ENCODE results near the gene LRRC63.

The LRRC63 gene

DNA sequence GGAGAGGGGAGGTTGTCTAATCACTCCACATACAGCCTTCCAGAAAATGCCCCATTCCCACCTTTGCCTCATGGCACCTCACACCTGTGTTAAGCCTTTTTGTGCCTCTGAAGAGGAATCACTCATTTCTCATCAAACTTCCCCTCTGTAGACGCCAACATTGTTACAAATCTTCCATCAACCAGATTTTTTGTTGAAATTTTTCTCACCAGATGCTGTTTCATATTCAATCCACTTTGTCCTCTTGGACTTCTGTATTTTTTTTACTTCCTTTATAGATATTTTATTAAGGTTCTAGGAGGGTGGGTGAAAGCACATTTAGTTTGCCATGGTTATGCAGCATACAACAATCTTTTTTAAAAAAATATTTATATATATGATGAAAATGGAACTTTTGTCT lies 101.3 kb downstream of the LRRC63 start:
- no peak for DNase-seq (ENCODE audit: low spot score)

GRCh38 chr13:46313432-46314257 lies 101.9 kb downstream of the LRRC63 start:
- no peak for DNase-seq (ENCODE audit: low spot score)

GRCh38 chr13:46314587-46314986 lies 102.9 kb downstream of the LRRC63 start:
- DNase-seq (ENCODE audit: low spot score) = no peak

GRCh38 chr13:46315036-46315435 lies 103.3 kb downstream of the LRRC63 start:
- DNase-seq (ENCODE audit: low spot score) = no peak

DNA sequence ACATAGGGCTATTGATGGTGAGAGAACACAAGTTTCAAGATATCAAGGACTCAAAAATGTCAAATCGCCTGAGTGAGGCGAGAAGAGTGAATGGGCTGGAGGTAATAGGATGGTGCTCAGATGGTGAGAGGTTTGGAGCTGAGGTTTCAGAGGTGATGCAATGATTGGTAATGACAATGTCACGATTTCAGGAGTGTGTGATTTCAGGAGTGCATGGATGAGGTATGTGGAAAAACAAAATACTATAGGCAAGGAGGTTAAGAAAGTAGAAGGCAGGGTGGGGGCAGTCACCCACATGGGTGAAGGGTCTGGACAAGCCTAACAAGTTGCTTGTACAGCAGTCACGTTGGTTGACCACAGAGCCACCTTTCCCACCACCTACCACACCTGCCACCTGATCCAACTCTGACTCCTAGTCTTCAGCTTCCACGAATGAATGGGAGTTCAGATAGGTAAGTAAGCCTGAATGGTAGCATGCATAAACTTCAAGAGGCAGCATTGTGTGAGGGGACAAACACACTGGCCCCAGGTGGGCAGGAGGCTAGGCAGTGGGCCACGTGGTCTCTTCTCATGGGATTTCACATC lies 103.9 kb downstream of the LRRC63 start:
- DNase-seq (ENCODE audit: low spot score) = no peak

DNA sequence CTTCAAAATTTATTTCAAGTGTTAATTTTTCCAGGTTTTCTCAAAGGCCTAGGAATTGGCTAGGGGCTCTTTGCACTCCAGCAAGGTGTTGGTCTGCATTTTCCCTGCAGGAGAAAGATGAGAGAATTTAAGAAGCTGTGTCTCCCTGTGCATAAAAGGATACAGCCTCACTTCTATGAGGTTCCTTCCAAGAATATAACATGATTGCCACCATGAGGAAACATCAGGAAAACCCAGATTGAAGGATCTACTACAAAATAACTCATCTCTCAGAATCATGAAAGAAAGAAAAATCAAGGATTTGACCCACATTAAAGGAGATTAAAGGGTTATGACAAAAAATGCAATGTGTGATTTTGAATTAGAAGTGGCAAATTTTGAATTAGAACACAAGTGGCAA lies 105.4 kb downstream of the LRRC63 start:
- DNase-seq (ENCODE audit: low spot score) = no peak

DNA sequence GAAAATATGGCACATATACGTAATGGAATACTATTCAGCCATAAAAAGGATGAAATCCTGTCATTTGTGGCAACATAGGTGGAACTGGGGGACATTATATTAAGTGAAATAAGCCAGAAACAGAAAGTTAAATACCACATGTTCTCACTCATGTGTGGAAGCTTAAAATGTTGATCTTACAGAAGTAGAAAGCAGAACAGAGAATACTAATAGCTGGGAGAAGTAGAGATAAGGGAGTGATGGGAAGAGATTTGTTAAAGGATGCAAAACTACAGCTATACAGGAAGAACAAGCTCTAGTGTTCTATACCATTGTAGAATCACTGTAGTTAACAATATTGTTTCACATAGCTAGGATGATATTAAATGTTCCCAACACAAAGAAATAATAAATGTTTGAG lies 107.3 kb downstream of the LRRC63 start:
- DNase-seq (ENCODE audit: low spot score) = no peak

DNA sequence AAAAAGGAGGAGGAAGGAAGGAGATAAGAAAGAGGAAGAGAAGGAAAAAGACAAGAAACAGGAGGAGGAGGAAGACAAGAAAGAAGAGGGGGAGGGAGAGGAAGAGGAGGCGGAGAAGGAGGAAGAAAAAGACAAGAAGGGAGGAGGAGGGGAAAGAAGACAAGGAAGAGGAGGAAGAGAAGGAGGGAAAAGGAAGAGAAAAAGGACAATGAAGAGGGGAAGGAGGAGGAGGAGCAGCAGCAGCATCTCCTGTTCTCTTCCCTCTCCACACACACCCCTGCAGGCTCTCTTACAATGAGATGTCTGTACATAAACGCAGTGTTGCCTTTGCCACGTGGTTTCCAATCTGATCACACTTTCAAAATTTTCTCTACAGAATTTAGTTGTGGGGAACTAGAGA lies 108.7 kb downstream of the LRRC63 start:
- DNase-seq (ENCODE audit: low spot score) = no peak

GRCh38 chr13:46320821-46321220 lies 109.1 kb downstream of the LRRC63 start:
- DNase-seq (ENCODE audit: low spot score) = no peak

GRCh38 chr13:46321494-46322225 lies 109.9 kb downstream of the LRRC63 start:
- peak; percentile 72 for DNase-seq (ENCODE audit: low spot score)

DNA sequence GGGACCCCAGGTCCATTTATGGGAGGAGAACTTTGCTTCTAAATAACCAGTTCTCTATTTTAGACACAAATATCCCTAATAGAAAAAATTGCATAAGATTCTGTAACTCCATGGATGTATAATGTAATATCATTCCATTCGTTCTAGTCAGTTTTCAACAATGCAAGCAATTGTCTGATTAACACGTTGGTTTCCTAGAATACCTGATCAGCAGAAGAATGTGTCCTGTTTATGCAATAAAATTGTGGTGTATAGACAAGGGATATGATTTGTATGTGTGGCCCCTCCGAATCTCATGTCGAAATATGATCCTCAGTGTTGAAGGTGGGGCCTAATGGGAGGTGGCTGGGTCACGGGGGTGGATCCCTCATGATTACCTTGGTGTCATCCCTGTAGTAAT lies 113.2 kb downstream of the LRRC63 start:
- DNase-seq (ENCODE audit: low spot score) = no peak

Measured in iPS-NIHi11 (cell line).